Stimulated activated CD8-positive, alpha-beta memory T cell treated with anti-CD3 and anti-CD28 coated beads, Interleukin-12 subunit alpha, Interleukin-12 subunit beta, amount 100 ng/mL, for 4 hours (primary cell): ENCODE measurements around the gene ZAR1L.
"Not testable (repeated sequence)": the region's sequence is repeated elsewhere in the genome, so short reads cannot be mapped to it uniquely, and the experiment has no call there.

Source experiments
- DNase-seq: peaks from one replicate; pipeline ENCODE4 v3.0.0-alpha.2; 2020; ENCODE audit warnings: low read depth

ZAR1L gene

GRCh38 chr13:32315238-32316027 is at the start of gene ZAR1L, which contains the start of gene BRCA2:
TSS of gene ZAR1L (minus strand) at chr13:32315363. CDS start at chr13:32311925, 3,438 bp downstream.
TSS of gene BRCA2 (plus strand) at chr13:32315508. CDS start at chr13:32316461, 953 bp downstream.
- peak; percentile 75 for DNase-seq

GRCh38 chr13:32362574-32362973 is 47.4 kb upstream of the ZAR1L start:
- DNase-seq = no peak

- not testable (repeated sequence) for DNase-seq
Measured at GRCh38 chr13:32355935-32356334, 40.8 kb upstream of the ZAR1L start.

- no peak for DNase-seq
Measured at GRCh38 chr13:32354040-32354439, 38.9 kb upstream of the ZAR1L start.

GRCh38 chr13:32350839-32351441 is 35.8 kb upstream of the ZAR1L start:
- DNase-seq = not testable (repeated sequence)

GRCh38 chr13:32347651-32348050 is 32.5 kb upstream of the ZAR1L start:
- DNase-seq = no peak

GRCh38 chr13:32340914-32341313 is 25.8 kb upstream of the ZAR1L start:
- DNase-seq = no peak

- DNase-seq = no peak
Measured at GRCh38 chr13:32334671-32335070, 19.5 kb upstream of the ZAR1L start.

- no peak for DNase-seq
Measured at GRCh38 chr13:32330441-32330840, 15.3 kb upstream of the ZAR1L start.

- DNase-seq = no peak
Measured at GRCh38 chr13:32323912-32324311, 8.7 kb upstream of the ZAR1L start.

- no peak for DNase-seq
Measured at GRCh38 chr13:32320528-32320927, 5.4 kb upstream of the ZAR1L start.

GRCh38 chr13:32317716-32318465 is 2.7 kb upstream of the ZAR1L start:
- no peak for DNase-seq

- no peak for DNase-seq
Measured at GRCh38 chr13:32316501-32316900, 1.3 kb upstream of the ZAR1L start.

GRCh38 chr13:32316028-32316339 is 821 bp upstream of the ZAR1L start:
- DNase-seq = no peak

- DNase-seq = peak; percentile 37
Measured at GRCh38 chr13:32314271-32315237, 609 bp downstream of the ZAR1L start.

- no peak for DNase-seq
Measured at GRCh38 chr13:32311188-32311897, 3.8 kb downstream of the ZAR1L start.

- no peak for DNase-seq
Measured at GRCh38 chr13:32310134-32310706, 4.9 kb downstream of the ZAR1L start.

GRCh38 chr13:32309312-32310133 is 5.6 kb downstream of the ZAR1L start:
- DNase-seq = no peak

GRCh38 chr13:32305646-32306045 is 9.5 kb downstream of the ZAR1L start:
- no peak for DNase-seq

GRCh38 chr13:32302461-32302860 is 12.7 kb downstream of the ZAR1L start:
- no peak for DNase-seq
